MCF 10A (cell line): Measurements from ENCODE around the gene ANTKMT. TPM values are rescaled to one million over a fixed set of nuclear protein-coding genes. Genes with fewer than 3 reads are reported as not detected.

ENCODE experiments used
- BruUV-seq: library from RNA; stranded (reverse); fragments of 400-500 nt; replicated peaks from 2 replicates; lab custom pipeline; 2021; lab: Mats Ljungman, UMichigan
- CTCF ChIA-PET: fragments of 300-600 bp; sonication (Branson Sonifier 250); formaldehyde crosslinking; extraction: SDS; loops from one replicate; lab custom pipeline; 2021; ENCODE audit warnings: antibody characterized with exemption, inconsistent platforms; lab: Yijun Ruan, JAX
- POLR2A ChIA-PET: fragments of 300-600, 350-650 bp; sonication (Branson Sonifier 250); formaldehyde crosslinking; extraction: SDS; loops from one replicate; lab custom pipeline; 2020; ENCODE audit warnings: antibody characterized with exemption, inconsistent platforms; lab: Yijun Ruan, JAX
- DNase-seq: peaks from one replicate; pipeline ENCODE4 v3.0.0-alpha.2; 2018; ENCODE audit not compliant: unreplicated experiment
- H3K27ac Mint-ChIP-seq: one replicate; pipeline ENCODE4 v1.8.0; 2022; ENCODE audit warnings: mild to moderate bottlenecking, low read depth, mixed read lengths; ENCODE audit not compliant: unreplicated experiment
- H3K27me3 Mint-ChIP-seq: one replicate; pipeline ENCODE4 v1.8.0; 2022; ENCODE audit warnings: mixed read lengths; ENCODE audit not compliant: insufficient read depth, unreplicated experiment
- H3K36me3 Mint-ChIP-seq: one replicate; pipeline ENCODE4 v1.8.0; 2022; ENCODE audit warnings: mild to moderate bottlenecking, moderate library complexity, mixed read lengths; ENCODE audit not compliant: insufficient read depth, unreplicated experiment
- H3K4me1 Mint-ChIP-seq: one replicate; pipeline ENCODE4 v1.8.0; 2022; ENCODE audit warnings: mixed read lengths; ENCODE audit not compliant: insufficient read depth, unreplicated experiment
- H3K4me3 Mint-ChIP-seq: one replicate; pipeline ENCODE4 v1.8.0; 2022; ENCODE audit warnings: mild to moderate bottlenecking, moderate library complexity, mixed read lengths; ENCODE audit not compliant: unreplicated experiment
- H3K9me3 Mint-ChIP-seq: one replicate; pipeline ENCODE4 v1.8.0; 2022; ENCODE audit warnings: mixed read lengths; ENCODE audit not compliant: unreplicated experiment
- intact Hi-C: fragments of 100-400 bp; cut with micrococcal nuclease; formaldehyde crosslinking; loops from 2 replicates; pipeline ENCODE4 v1.14.1; 2022
- total RNA-seq: library from RNA; stranded (reverse); gene quantifications from 2 replicates; pipeline ENCODE4 v1.2.3, GENCODE V29; 2022
- TF ChIP-seq, protein P1 (sequence below): fragments of 200-600 bp; IDR thresholded peaks from one replicate; pipeline ENCODE4 v1.8.0; 2022; ENCODE audit warnings: antibody characterized with exemption, mild to moderate bottlenecking; ENCODE audit not compliant: unreplicated experiment

Gene ANTKMT
- total RNA-seq, 1 experiment from 2014 or later = 54.7 TPM

DNA sequence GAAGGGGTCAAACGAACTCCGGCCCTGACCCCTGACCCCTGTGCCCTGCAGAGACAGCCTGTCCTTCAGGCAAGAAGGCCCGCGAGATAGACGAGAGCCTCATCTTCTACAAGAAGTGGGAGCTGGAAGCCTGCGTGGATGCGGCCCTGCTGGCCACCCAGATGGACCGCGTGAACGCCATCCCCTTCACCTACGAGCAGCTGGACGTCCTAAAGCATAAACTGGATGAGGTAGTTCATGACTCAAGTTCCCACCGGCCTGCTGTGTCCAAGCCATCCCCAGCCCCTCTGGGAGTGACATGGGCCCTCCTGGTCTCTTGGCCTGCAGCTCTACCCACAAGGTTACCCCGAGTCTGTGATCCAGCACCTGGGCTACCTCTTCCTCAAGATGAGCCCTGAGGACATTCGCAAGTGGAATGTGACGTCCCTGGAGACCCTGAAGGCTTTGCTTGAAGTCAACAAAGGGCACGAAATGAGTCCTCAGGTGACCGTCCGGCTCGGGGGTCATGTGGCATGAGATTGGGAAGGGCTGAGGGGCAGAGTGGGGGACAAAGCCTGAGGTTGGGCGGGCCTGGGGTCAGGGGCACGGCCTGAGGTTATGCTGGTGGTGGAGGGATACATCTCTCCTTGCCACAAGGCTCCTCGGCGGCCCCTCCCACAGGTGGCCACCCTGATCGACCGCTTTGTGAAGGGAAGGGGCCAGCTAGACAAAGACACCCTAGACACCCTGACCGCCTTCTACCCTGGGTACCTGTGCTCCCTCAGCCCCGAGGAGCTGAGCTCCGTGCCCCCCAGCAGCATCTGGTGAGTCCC, 45.3 kb downstream of the ANTKMT start:
- Mint-ChIP-seq H3K27me3 (no peaks in the 10 kb centered on the region), H3K27ac (no peak overlapping the region), H3K36me3 (no peaks in the 10 kb centered on the region), H3K9me3 (no peaks in the 10 kb centered on the region), H3K4me1 (peaks cover 5% of the 10 kb centered on the region), H3K4me3 (no peak overlapping the region)
- TF ChIP-seq, protein P1, sequence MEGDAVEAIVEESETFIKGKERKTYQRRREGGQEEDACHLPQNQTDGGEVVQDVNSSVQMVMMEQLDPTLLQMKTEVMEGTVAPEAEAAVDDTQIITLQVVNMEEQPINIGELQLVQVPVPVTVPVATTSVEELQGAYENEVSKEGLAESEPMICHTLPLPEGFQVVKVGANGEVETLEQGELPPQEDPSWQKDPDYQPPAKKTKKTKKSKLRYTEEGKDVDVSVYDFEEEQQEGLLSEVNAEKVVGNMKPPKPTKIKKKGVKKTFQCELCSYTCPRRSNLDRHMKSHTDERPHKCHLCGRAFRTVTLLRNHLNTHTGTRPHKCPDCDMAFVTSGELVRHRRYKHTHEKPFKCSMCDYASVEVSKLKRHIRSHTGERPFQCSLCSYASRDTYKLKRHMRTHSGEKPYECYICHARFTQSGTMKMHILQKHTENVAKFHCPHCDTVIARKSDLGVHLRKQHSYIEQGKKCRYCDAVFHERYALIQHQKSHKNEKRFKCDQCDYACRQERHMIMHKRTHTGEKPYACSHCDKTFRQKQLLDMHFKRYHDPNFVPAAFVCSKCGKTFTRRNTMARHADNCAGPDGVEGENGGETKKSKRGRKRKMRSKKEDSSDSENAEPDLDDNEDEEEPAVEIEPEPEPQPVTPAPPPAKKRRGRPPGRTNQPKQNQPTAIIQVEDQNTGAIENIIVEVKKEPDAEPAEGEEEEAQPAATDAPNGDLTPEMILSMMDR = no peak
- DNase-seq = no peak
- CTCF ChIA-PET = interaction anchor here (1.0 kb wide), 1 partner anchor 10 kb away, joined by 3 read pairs; no protein-coding TSS in a partner anchor
- intact Hi-C loops = no loop called here
- BruUV-seq = no TSS peak
- POLR2A ChIA-PET = no interaction called here

DNA sequence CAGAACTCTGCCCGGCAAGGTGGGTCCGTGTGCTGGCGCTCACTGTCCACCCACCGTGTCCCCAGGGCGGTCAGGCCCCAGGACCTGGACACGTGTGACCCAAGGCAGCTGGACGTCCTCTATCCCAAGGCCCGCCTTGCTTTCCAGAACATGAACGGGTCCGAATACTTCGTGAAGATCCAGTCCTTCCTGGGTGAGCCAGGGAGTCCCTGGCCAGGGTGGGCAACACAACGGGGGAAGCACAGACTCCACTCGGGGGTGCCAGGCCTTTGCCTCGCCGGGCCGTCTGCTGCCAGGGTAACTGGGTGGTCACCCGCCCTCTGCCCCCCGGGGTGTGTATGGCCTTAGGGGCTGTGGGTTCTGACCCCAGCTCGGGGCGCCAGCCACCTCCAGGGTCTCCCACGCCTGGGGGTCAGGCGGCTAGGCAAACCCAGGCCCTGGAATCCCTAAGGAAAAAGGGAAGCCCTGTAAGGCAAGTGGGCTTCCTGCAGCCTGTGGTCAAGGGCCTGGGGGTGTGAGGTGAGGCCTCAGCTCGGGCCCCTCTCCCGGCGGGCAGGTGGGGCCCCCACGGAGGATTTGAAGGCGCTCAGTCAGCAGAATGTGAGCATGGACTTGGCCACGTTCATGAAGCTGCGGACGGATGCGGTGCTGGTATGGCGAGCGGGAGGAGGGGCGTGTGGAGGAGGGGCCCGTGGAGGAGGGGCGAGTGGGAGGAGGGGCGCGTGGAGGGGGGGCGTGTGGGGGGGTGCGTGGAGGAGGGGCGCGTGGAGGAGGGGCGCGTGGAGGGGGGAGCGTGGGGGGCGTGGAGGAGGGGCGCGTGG, 46.1 kb downstream of the ANTKMT start:
- TF ChIP-seq, protein P1 = no peak
- no peak for DNase-seq
- BruUV-seq = no TSS peak
- Mint-ChIP-seq H3K36me3 (no peaks in the 10 kb centered on the region), H3K4me1 (no peaks in the 10 kb centered on the region), H3K27ac (no peak overlapping the region), H3K27me3 (no peaks in the 10 kb centered on the region), H3K9me3 (no peaks in the 10 kb centered on the region), H3K4me3 (no peak overlapping the region)
- CTCF ChIA-PET = no interaction called here
- intact Hi-C loops = no loop called here
- POLR2A ChIA-PET = no interaction called here

DNA sequence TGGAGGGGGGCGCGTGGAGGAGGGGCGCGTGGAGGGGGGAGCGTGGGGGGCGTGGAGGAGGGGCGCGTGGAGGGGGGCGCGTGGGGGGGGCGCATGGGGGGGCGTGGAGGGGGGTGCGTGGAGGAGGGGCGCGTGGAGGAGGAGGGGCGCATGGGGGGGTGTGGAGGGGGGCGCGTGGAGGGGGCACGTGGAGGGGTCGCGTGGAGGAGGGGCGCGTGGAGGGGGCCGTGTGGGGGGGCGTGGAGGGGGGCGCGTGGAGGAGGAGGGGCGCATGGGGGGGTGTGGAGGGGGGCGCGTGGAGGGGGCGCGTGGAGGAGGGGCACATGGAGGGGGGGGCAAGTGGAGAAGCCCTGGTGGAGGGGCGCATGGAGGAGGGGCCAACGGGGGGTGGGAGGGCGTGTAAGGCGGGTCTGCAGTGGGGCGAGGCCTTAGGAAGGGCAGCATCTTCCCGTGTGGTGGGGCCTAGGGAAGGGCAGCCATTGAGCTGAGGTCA, 46.8 kb downstream of the ANTKMT start:
- DNase-seq = no peak
- no TSS peak for BruUV-seq
- H3K27me3 Mint-ChIP-seq = no peaks in the 10 kb centered on the region
- TF ChIP-seq, protein P1 = no peak
- intact Hi-C loops = no loop called here
- H3K9me3 Mint-ChIP-seq = no peaks in the 10 kb centered on the region
- POLR2A ChIA-PET = no interaction called here
- H3K36me3 Mint-ChIP-seq = no peaks in the 10 kb centered on the region
- no peak overlapping the region for H3K27ac Mint-ChIP-seq
- no peaks in the 10 kb centered on the region for H3K4me1 Mint-ChIP-seq
- CTCF ChIA-PET = no interaction called here
- H3K4me3 Mint-ChIP-seq = no peak overlapping the region

DNA sequence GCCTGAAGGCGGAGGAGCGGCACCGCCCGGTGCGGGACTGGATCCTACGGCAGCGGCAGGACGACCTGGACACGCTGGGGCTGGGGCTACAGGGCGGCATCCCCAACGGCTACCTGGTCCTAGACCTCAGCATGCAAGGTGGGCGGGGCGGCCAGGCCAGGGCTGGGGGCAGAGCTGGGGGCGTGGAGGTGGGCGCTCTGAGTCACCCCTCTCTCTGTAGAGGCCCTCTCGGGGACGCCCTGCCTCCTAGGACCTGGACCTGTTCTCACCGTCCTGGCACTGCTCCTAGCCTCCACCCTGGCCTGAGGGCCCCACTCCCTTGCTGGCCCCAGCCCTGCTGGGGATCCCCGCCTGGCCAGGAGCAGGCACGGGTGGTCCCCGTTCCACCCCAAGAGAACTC, 47.5 kb downstream of the ANTKMT start:
- no TSS peak for BruUV-seq
- TF ChIP-seq, protein P1 = no peak
- ChIA-PET POLR2A (interaction anchor here (0.6 kb wide), 1 partner anchor 42 kb away, joined by 4 read pairs; the partner anchor contains the start of gene CCDC78), CTCF (no interaction called here)
- Mint-ChIP-seq H3K9me3 (no peaks in the 10 kb centered on the region), H3K4me1 (no peaks in the 10 kb centered on the region), H3K27ac (no peak overlapping the region), H3K4me3 (no peak overlapping the region), H3K27me3 (no peaks in the 10 kb centered on the region), H3K36me3 (no peaks in the 10 kb centered on the region)
- DNase-seq = no peak
- intact Hi-C loops = no loop called here
